ENCODE results near the gene SORBS1. TPM values are rescaled to one million over a fixed set of nuclear protein-coding genes. Genes with fewer than 3 reads are reported as not detected.
A peak's percentile ranks its signal among the peaks of the same experiment; 100 is the strongest.

SORBS1 gene
- total and polyA plus RNA-seq, 2 of the 13 experiments (the other 11 are each of a cell fraction or from before 2014, with no cell fraction given) = 16.8 to 39.8 TPM

- no peak for TF ChIP-seq ATF2 (CRISPR knock-in tag; IDR thresholded peaks at IDR 0.05)
- no peak for TF ChIP-seq SOX13 (IDR thresholded peaks at IDR 0.05)
- TF ChIP-seq SOX13 (CRISPR knock-in tag; conservative IDR thresholded peaks at IDR 0.05 in 1 of 2, IDR thresholded peaks at IDR 0.05 in 1 of 2) = peak in 1 of 2 experiments; percentile 58; a peak in 1 of 4 replicates
- TF ChIP-seq CEBPG (CRISPR knock-in tag; IDR thresholded peaks at IDR 0.05) = peak; percentile 57; the same call in 1 of the 2 replicates
Observed at GRCh38 chr10:95389176-95389575, 172.0 kb downstream of the SORBS1 start (continued).

- ChIA-PET CTCF (ENCODE audit: low intra/inter-chr PET ratio, low total read pairs) (no interaction called here), POLR2A (interaction anchor here (1.0 kb wide), 2 partner anchors 16 to 25 kb away, joined by 3 read pairs; no protein-coding TSS in a partner anchor)
- Histone ChIP-seq H3K27ac (ENCODE audit: extremely low read length, insufficient read depth, low read length) (peak overlapping the region; percentile 48), H3K4me1 (ENCODE audit: insufficient read depth, low read length) (peaks cover 35% of the 10 kb centered on the region), H4K20me1 (ENCODE audit: insufficient read depth, low read length) (no peaks in the 10 kb centered on the region), H3K9ac (ENCODE audit: insufficient read depth, low read depth, low read length) (no peak overlapping the region), H3K79me2 (ENCODE audit: insufficient read depth, low read length) (no peaks in the 10 kb centered on the region), H3K27me3 (ENCODE audit: control insufficient read depth in 1 of 2, insufficient read depth in 2 of 2, low read length in 2 of 2) (no peaks in the 10 kb centered on the region), H2AFZ (ENCODE audit: low read length) (no peak overlapping the region), H3K36me3 (replicated peaks in 1 of 2; ENCODE audit: control insufficient read depth in 1 of 2, insufficient read depth in 2 of 2, low read length in 2 of 2) (peaks cover 12 to 31% of the 10 kb centered on the region in 2 experiments; a peak in 4 of 5 replicates), H3K4me3 (replicated peaks in 1 of 3; ENCODE audit: insufficient read depth in 1 of 3, low read depth in 2 of 3, low read length in 3 of 3) (no peak overlapping the region), H3K4me2 (ENCODE audit: low read depth, low read length) (peak overlapping the region; percentile 41), H3K9me3 (ENCODE audit: low read length) (no peaks in the 10 kb centered on the region)
- no TSS peak for BruUV-seq (replicated peaks)
- 0% methylated on average over 1 of the region's 1 CpG for WGBS (ENCODE audit: low lambda C conversion rate)
- peak; percentile 98 for ATAC-seq
- peak; percentile 91 for DNase-seq (ENCODE audit: low spot score)
- in situ Hi-C loops (cut with HindIII; ENCODE audit: extremely low pct_ligation_motif_present, low pct_unique_long_range_greater_than_20kb) = no loop called here
- peak; percentile 97 for FAIRE-seq
- intact Hi-C loops (cut with micrococcal nuclease; ENCODE audit: unreplicated experiment) = no loop called here
- peak; percentile 75 for TF ChIP-seq CEBPB (IDR thresholded peaks at IDR 0.05; ENCODE audit: borderline replicate concordance, low read depth, low read length)
- TF ChIP-seq MED1 (CRISPR knock-in tag; IDR thresholded peaks at IDR 0.05) = peak; percentile 50; the same call in 1 of the 2 replicates
- TF ChIP-seq KLF16 (CRISPR knock-in tag; IDR thresholded peaks at IDR 0.05) = peak in 1 of 2 experiments; percentile 61; a peak in 2 of 4 replicates
- peak; percentile 55; the same call in 1 of the 2 replicates for TF ChIP-seq THAP11 (CRISPR knock-in tag; IDR thresholded peaks at IDR 0.05)
- peak; percentile 72; the same call in 1 of the 2 replicates for TF ChIP-seq PHF21A (CRISPR knock-in tag; IDR thresholded peaks at IDR 0.05)
- TF ChIP-seq ZKSCAN8 (CRISPR knock-in tag; IDR thresholded peaks at IDR 0.05; ENCODE audit: borderline replicate concordance) = 0 out of 2 replicates have a peak, but pooled peaks have one; percentile 57
- TF ChIP-seq TCF7 (IDR thresholded peaks at IDR 0.05; ENCODE audit: low read depth) = peak; percentile 31; the same call in 1 of the 2 replicates
- TF ChIP-seq ZNF747 (CRISPR knock-in tag; IDR thresholded peaks at IDR 0.05; ENCODE audit: borderline replicate concordance) = no peak
- TF ChIP-seq ZSCAN20 (CRISPR knock-in tag; IDR thresholded peaks at IDR 0.05; ENCODE audit: borderline replicate concordance) = 0 out of 2 replicates have a peak, but pooled peaks have one; percentile 36
- TF ChIP-seq ZGPAT (CRISPR knock-in tag; IDR thresholded peaks at IDR 0.05) = peak; percentile 76
- no peak for TF ChIP-seq ZNF263 (CRISPR knock-in tag; IDR thresholded peaks at IDR 0.05)
- no peak for TF ChIP-seq NFYC (CRISPR knock-in tag; IDR thresholded peaks at IDR 0.05)
- no peak for TF ChIP-seq ZNF101 (CRISPR knock-in tag; IDR thresholded peaks at IDR 0.05; ENCODE audit: borderline replicate concordance, low read depth)
- TF ChIP-seq POLR2G (IDR thresholded peaks at IDR 0.05; ENCODE audit: low read depth, low read length) = no peak
- no peak for TF ChIP-seq TBL1XR1 (IDR thresholded peaks at IDR 0.05; ENCODE audit: borderline replicate concordance, low read length, partially characterized antibody)
- TF ChIP-seq ZNF546 (CRISPR knock-in tag; conservative IDR thresholded peaks at IDR 0.05) = no peak
- peak; percentile 64; the same call in 1 of the 2 replicates for TF ChIP-seq HDAC1 (CRISPR knock-in tag; IDR thresholded peaks at IDR 0.05)
- TF ChIP-seq ZNF335 (CRISPR knock-in tag; IDR thresholded peaks at IDR 0.05) = peak; percentile 57; the same call in 1 of the 2 replicates
Observed at GRCh38 chr10:95388539-95388938, 172.6 kb downstream of the SORBS1 start.
